ENCODE measurements around the gene DDX10. TPM values are rescaled to one million over a fixed set of nuclear protein-coding genes. Genes with fewer than 3 reads are reported as not detected.

The DDX10 gene
- polyA plus RNA-seq, 1 donor from 2014 or later: 15.9 TPM

- no peaks in the 10 kb centered on the region for H3K36me3 ChIP-seq (ENCODE audit: insufficient read depth, low read length)
- H3K9me2 ChIP-seq (ENCODE audit: insufficient read depth, low read length): no peaks in the 10 kb centered on the region
- H4K20me1 ChIP-seq (ENCODE audit: insufficient read depth): no peaks in the 10 kb centered on the region
- no peak overlapping the region for H3K4me2 ChIP-seq (ENCODE audit: low read length)
- H3K9me3 ChIP-seq (ENCODE audit: low read length): no peaks in the 10 kb centered on the region
- H3K27ac ChIP-seq (ENCODE audit: low read length): no peak overlapping the region
- no peaks in the 10 kb centered on the region for H3F3A ChIP-seq (ENCODE audit: insufficient read depth, low read length, poor library complexity, severe bottlenecking)
- peaks cover 6% of the 10 kb centered on the region for H3K79me2 ChIP-seq (replicated peaks; ENCODE audit: insufficient read depth, low read length)
- no peak overlapping the region for H3K4me3 ChIP-seq (ENCODE audit: low read length)
- H3K27me3 ChIP-seq (ENCODE audit: insufficient read depth, low read depth, low read length): no peaks in the 10 kb centered on the region
- TF ChIP-seq, protein P1, sequence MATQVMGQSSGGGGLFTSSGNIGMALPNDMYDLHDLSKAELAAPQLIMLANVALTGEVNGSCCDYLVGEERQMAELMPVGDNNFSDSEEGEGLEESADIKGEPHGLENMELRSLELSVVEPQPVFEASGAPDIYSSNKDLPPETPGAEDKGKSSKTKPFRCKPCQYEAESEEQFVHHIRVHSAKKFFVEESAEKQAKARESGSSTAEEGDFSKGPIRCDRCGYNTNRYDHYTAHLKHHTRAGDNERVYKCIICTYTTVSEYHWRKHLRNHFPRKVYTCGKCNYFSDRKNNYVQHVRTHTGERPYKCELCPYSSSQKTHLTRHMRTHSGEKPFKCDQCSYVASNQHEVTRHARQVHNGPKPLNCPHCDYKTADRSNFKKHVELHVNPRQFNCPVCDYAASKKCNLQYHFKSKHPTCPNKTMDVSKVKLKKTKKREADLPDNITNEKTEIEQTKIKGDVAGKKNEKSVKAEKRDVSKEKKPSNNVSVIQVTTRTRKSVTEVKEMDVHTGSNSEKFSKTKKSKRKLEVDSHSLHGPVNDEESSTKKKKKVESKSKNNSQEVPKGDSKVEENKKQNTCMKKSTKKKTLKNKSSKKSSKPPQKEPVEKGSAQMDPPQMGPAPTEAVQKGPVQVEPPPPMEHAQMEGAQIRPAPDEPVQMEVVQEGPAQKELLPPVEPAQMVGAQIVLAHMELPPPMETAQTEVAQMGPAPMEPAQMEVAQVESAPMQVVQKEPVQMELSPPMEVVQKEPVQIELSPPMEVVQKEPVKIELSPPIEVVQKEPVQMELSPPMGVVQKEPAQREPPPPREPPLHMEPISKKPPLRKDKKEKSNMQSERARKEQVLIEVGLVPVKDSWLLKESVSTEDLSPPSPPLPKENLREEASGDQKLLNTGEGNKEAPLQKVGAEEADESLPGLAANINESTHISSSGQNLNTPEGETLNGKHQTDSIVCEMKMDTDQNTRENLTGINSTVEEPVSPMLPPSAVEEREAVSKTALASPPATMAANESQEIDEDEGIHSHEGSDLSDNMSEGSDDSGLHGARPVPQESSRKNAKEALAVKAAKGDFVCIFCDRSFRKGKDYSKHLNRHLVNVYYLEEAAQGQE (IDR thresholded peaks at IDR 0.05; ENCODE audit: borderline replicate concordance): no peak
- TF ChIP-seq EP300 (conservative IDR thresholded peaks at IDR 0.05; ENCODE audit: poor library complexity, severe bottlenecking): no peak
- no peak for TF ChIP-seq TAF1 (IDR thresholded peaks at IDR 0.05; ENCODE audit: low read depth)
- TF ChIP-seq POLR2AphosphoS5 (IDR thresholded peaks at IDR 0.05): no peak
- TF ChIP-seq RAD21 (conservative IDR thresholded peaks at IDR 0.05): no peak
- TF ChIP-seq MXI1 (conservative IDR thresholded peaks at IDR 0.05; ENCODE audit: poor library complexity, severe bottlenecking): no peak
- TF ChIP-seq, protein P2, sequence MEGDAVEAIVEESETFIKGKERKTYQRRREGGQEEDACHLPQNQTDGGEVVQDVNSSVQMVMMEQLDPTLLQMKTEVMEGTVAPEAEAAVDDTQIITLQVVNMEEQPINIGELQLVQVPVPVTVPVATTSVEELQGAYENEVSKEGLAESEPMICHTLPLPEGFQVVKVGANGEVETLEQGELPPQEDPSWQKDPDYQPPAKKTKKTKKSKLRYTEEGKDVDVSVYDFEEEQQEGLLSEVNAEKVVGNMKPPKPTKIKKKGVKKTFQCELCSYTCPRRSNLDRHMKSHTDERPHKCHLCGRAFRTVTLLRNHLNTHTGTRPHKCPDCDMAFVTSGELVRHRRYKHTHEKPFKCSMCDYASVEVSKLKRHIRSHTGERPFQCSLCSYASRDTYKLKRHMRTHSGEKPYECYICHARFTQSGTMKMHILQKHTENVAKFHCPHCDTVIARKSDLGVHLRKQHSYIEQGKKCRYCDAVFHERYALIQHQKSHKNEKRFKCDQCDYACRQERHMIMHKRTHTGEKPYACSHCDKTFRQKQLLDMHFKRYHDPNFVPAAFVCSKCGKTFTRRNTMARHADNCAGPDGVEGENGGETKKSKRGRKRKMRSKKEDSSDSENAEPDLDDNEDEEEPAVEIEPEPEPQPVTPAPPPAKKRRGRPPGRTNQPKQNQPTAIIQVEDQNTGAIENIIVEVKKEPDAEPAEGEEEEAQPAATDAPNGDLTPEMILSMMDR (IDR thresholded peaks at IDR 0.05; ENCODE audit: poor library complexity, severe bottlenecking): no peak
- TF ChIP-seq EZH2 (IDR thresholded peaks at IDR 0.05; ENCODE audit: borderline replicate concordance, insufficient read depth, low read length, poor library complexity, severe bottlenecking): no peak
- no peak for TF ChIP-seq SMC3 (conservative IDR thresholded peaks at IDR 0.05; ENCODE audit: poor library complexity)
- H3K9ac ChIP-seq (ENCODE audit: low read length): no peak overlapping the region
- no peak overlapping the region for H2AFZ ChIP-seq (ENCODE audit: low read depth, low read length)
Measured at GRCh38 chr11:108729227-108729871, 64.5 kb downstream of the DDX10 start.

DNA sequence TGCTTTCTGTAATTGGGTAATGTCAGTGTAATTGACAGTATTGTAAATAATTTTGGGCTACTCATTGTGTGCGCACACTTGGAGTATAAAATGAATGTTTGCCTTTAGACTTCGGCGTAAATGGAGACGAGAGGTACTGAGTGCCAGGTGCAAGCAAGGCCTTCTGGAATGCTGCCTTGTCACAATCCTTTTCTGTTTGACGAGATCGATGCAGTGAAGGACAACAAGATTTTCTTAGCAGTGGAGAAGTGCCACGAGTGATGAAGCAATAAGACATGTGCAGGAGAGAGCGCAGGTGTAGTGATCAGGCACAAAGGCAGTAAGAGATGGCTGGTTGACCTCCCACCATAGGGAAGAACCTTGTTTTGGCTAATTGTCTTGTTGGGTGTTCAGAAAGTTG, 67.5 kb downstream of the DDX10 start:
- Histone ChIP-seq H3F3A (ENCODE audit: insufficient read depth, low read length, poor library complexity, severe bottlenecking) (no peaks in the 10 kb centered on the region), H3K36me3 (ENCODE audit: insufficient read depth, low read length) (no peaks in the 10 kb centered on the region), H2AFZ (ENCODE audit: low read depth, low read length) (no peak overlapping the region), H3K9me3 (ENCODE audit: low read length) (no peaks in the 10 kb centered on the region), H3K27ac (ENCODE audit: low read length) (no peak overlapping the region), H3K9ac (ENCODE audit: low read length) (no peak overlapping the region), H3K4me3 (ENCODE audit: low read length) (no peak overlapping the region), H3K27me3 (ENCODE audit: insufficient read depth, low read depth, low read length) (no peaks in the 10 kb centered on the region), H3K4me2 (ENCODE audit: low read length) (no peak overlapping the region), H3K79me2 (replicated peaks; ENCODE audit: insufficient read depth, low read length) (peaks cover 6% of the 10 kb centered on the region), H4K20me1 (ENCODE audit: insufficient read depth) (no peaks in the 10 kb centered on the region), H3K9me2 (ENCODE audit: insufficient read depth, low read length) (no peaks in the 10 kb centered on the region)
- no peak for TF ChIP-seq EZH2 (IDR thresholded peaks at IDR 0.05; ENCODE audit: borderline replicate concordance, insufficient read depth, low read length, poor library complexity, severe bottlenecking)
- TF ChIP-seq POLR2AphosphoS5 (IDR thresholded peaks at IDR 0.05): no peak
- TF ChIP-seq, protein P1 (IDR thresholded peaks at IDR 0.05; ENCODE audit: borderline replicate concordance): no peak
- TF ChIP-seq MXI1 (conservative IDR thresholded peaks at IDR 0.05; ENCODE audit: poor library complexity, severe bottlenecking): no peak
- TF ChIP-seq EP300 (conservative IDR thresholded peaks at IDR 0.05; ENCODE audit: poor library complexity, severe bottlenecking): no peak
